HepG2 (cell line): ENCODE results near the gene PDZD4. TPM values are rescaled to one million over a fixed set of nuclear protein-coding genes. Genes with fewer than 3 reads are reported as not detected.

Experiments
- ATAC-seq: fragments of 200-7000 bp; cut with Tn5 transposase; 3 replicates; pipeline ENCODE4 v1.9.1; 2020; ENCODE audit warnings: mild to moderate bottlenecking, moderate library complexity
- BruUV-seq: library from RNA; stranded (reverse); fragments of 400-500 nt; replicated peaks from 2 replicates; lab custom pipeline; 2021; lab: Mats Ljungman, UMichigan
- CTCF ChIA-PET: fragments of 300-600 bp; formaldehyde crosslinking; extraction: SDS; loops from one replicate; lab custom pipeline; 2021; ENCODE audit warnings: low total read pairs, inconsistent platforms, low intra/inter-chr PET ratio; lab: Yijun Ruan, JAX
- POLR2A ChIA-PET: fragments of 350-600 bp; sonication (Branson Sonifier 250); formaldehyde crosslinking; loops from one replicate; lab custom pipeline; 2020; ENCODE audit warnings: antibody characterized with exemption, inconsistent platforms; lab: Yijun Ruan, JAX
- DNase-seq: peaks from one replicate; pipeline ENCODE4 v3.0.0-alpha.2; 2015; ENCODE audit warnings: low spot score
- FAIRE-seq: peaks from 3 replicates; lab custom pipeline; 2011; peaks lifted over from hg19 to GRCh38; lab: Jason Lieb, UNC
- H2AFZ ChIP-seq: one replicate; pipeline ENCODE4 v1.6.1; 2011; ENCODE audit warnings: low read length, inconsistent platforms
- H3K27ac ChIP-seq: fragments of 300-600 bp; 3 replicates; pipeline ENCODE4 v1.8.0; 2011; ENCODE audit warnings: mixed run types, mild to moderate bottlenecking, mixed read lengths, low read length, inconsistent platforms; ENCODE audit not compliant: insufficient read depth; ENCODE audit errors: extremely low read length
- H3K27me3 ChIP-seq, 2 experiments: fragments of 200-600 bp in 1 of 2; 2 replicates in 1 of 2; 3 replicates in 1 of 2; pipeline versions ENCODE4 v1.6.0 to v1.8.0; 2011; ENCODE audit warnings: low read length in 2 of 2, mild to moderate bottlenecking in 2 of 2, moderate library complexity in 2 of 2, inconsistent platforms in 1 of 2; ENCODE audit not compliant: insufficient read depth in 2 of 2, control insufficient read depth in 1 of 2
- H3K36me3 ChIP-seq, 2 experiments: fragments of 200-600 bp in 1 of 2; replicated peaks in 1 of 2; 2 replicates in 1 of 2; 3 replicates in 1 of 2; pipeline versions ENCODE4 v1.5.1 to v1.8.0; 2011; ENCODE audit warnings: low read length in 2 of 2, inconsistent platforms in 1 of 2; ENCODE audit not compliant: insufficient read depth in 2 of 2, control insufficient read depth in 1 of 2
- H3K4me1 ChIP-seq: 2 replicates; pipeline ENCODE4 v1.5.1; 2012; ENCODE audit warnings: low read length, inconsistent platforms; ENCODE audit not compliant: insufficient read depth
- H3K4me2 ChIP-seq: 2 replicates; pipeline ENCODE4 v1.6.0; 2011; ENCODE audit warnings: low read depth, low read length, inconsistent platforms
- H3K4me3 ChIP-seq, 3 experiments: fragments of 200-600 bp in 1 of 3; sonication (generic), shearing (Covaris generic) in 1 of 3; replicated peaks in 1 of 3; 2 replicates each; pipeline ENCODE4 v1.5.1; 2011 to 2016; ENCODE audit warnings: low read length in 3 of 3, inconsistent platforms in 2 of 3, low read depth in 2 of 3, mild to moderate bottlenecking in 2 of 3, control low read depth in 1 of 3, mixed read lengths in 1 of 3; ENCODE audit not compliant: insufficient read depth in 1 of 3
- H3K79me2 ChIP-seq: one replicate; pipeline ENCODE4 v1.6.1; 2011; ENCODE audit warnings: low read length, inconsistent platforms; ENCODE audit not compliant: insufficient read depth
- H3K9ac ChIP-seq: 2 replicates; pipeline ENCODE4 v1.6.0; 2011; ENCODE audit warnings: mild to moderate bottlenecking, low read depth, low read length, inconsistent platforms; ENCODE audit not compliant: insufficient read depth
- H3K9me3 ChIP-seq: 2 replicates; pipeline ENCODE4 v1.5.1; 2012; ENCODE audit warnings: mild to moderate bottlenecking, low read length
- H4K20me1 ChIP-seq: 2 replicates; pipeline ENCODE4 v1.6.0; 2011; ENCODE audit warnings: inconsistent platforms, mild to moderate bottlenecking, low read length, moderate library complexity; ENCODE audit not compliant: insufficient read depth
- ASH2L ChIP-seq: fragments of 300-600, 200-600 bp; sonication (generic); IDR thresholded peaks from 2 replicates; pipeline ENCODE4 v1.7.0; 2017; ENCODE audit warnings: low read depth, mild to moderate bottlenecking, moderate library complexity, mixed read lengths, low read length; ENCODE audit not compliant: insufficient read length
- MNT ChIP-seq: fragments of 450-650 bp; IDR thresholded peaks from 2 replicates; pipeline ENCODE4 v1.6.1; 2016
- NR3C1 ChIP-seq: sonication (generic); formaldehyde crosslinking; IDR thresholded peaks from 2 replicates; pipeline ENCODE4 v1.4.0; 2020; ENCODE audit warnings: missing genetic modification reagents
- POLR2AphosphoS2 ChIP-seq: IDR thresholded peaks from 2 replicates; pipeline ENCODE4 v1.6.1; 2011; ENCODE audit warnings: low read depth, low read length, improper control_type of control experiment
- ZBTB44 ChIP-seq: sonication (generic); formaldehyde crosslinking; IDR thresholded peaks from 2 replicates; pipeline ENCODE4 v1.4.0; 2020; ENCODE audit warnings: missing genetic modification reagents
- ZNF382 ChIP-seq: sonication (generic); formaldehyde crosslinking; IDR thresholded peaks from 2 replicates; pipeline ENCODE4 v1.5.0; 2020; ENCODE audit warnings: missing genetic modification reagents, mild to moderate bottlenecking, borderline replicate concordance
- ZNF749 ChIP-seq: sonication (generic); formaldehyde crosslinking; IDR thresholded peaks from 2 replicates; pipeline ENCODE4 v1.8.0; 2022; ENCODE audit warnings: mild to moderate bottlenecking, missing genetic modification reagents, moderate library complexity, borderline replicate concordance
- WGBS: methylation state at CpG from one replicate; pipeline ENCODE4 v1.1.6; 2017; ENCODE audit warnings: low lambda C conversion rate; 5-methylcytosine and 5-hydroxymethylcytosine counted together
- in situ Hi-C: cut with HindIII; loops from 2 replicates; pipeline ENCODE4 v1.10.0; 2017; ENCODE audit warnings: low pct_unique_long_range_greater_than_20kb; ENCODE audit not compliant: extremely low pct_ligation_motif_present
- intact Hi-C: fragments of 100-400 bp; cut with micrococcal nuclease; formaldehyde crosslinking; loops from one replicate; pipeline ENCODE4 v1.10.0; 2022; ENCODE audit not compliant: unreplicated experiment
- polyA plus RNA-seq, 8 experiments: library from polyadenylated mRNA; depleted of rRNA in 3 of 8; stranded (reverse) in 7 of 8; unstranded in 1 of 8; fragments of >200 nt; fragmentation: Illumina TruSeq in 4 of 8; extraction: Trizol in 4 of 8; gene quantifications; 2 replicates each; pipeline versions ENCODE4 v1.2.1 to v1.2.3, GENCODE V29; 2011 to 2016; ENCODE audit warnings: low read depth in 4 of 8, missing spikeins in 1 of 8, mixed read lengths in 1 of 8; ENCODE audit not compliant: insufficient read depth in 1 of 8
- total RNA-seq, 5 experiments: library from RNA; depleted of rRNA; stranded (reverse); fragments of >200 nt; fragmentation: Illumina TruSeq; extraction: Trizol; gene quantifications; 2 replicates each; pipeline ENCODE4 v1.2.3, GENCODE V29; 2016; ENCODE audit warnings: low read depth in 1 of 5
- TF ChIP-seq, protein P1 (sequence below): sonication (generic); formaldehyde crosslinking; IDR thresholded peaks from 2 replicates; pipeline ENCODE4 v1.8.0; 2022; ENCODE audit warnings: mild to moderate bottlenecking, missing genetic modification reagents; ENCODE audit not compliant: insufficient replicate concordance
- TF ChIP-seq, protein P2 (sequence below): sonication (generic); formaldehyde crosslinking; IDR thresholded peaks from 2 replicates; pipeline ENCODE4 v1.5.1; 2020; ENCODE audit warnings: missing genetic modification reagents, mild to moderate bottlenecking, borderline replicate concordance

Gene PDZD4
- total and polyA plus RNA-seq, 2 of the 13 experiments (the other 11 are each of a cell fraction or from before 2014, with no cell fraction given) = not detected

- Histone ChIP-seq H3K27me3 (peaks cover 3 to 34% of the 10 kb centered on the region in 2 experiments; a peak in 3 of 5 replicates), H3K9me3 (no peaks in the 10 kb centered on the region), H3K27ac (no peak overlapping the region), H3K4me1 (no peaks in the 10 kb centered on the region), H2AFZ (no peak overlapping the region), H3K9ac (no peak overlapping the region), H3K36me3 (no peaks in the 10 kb centered on the region), H3K4me3 (no peak overlapping the region), H3K4me2 (no peak overlapping the region), H3K79me2 (no peaks in the 10 kb centered on the region), H4K20me1 (no peaks in the 10 kb centered on the region)
- TF ChIP-seq ASH2L = no peak
- TF ChIP-seq MNT = peak; percentile 37
- intact Hi-C loops (no loop called here), in situ Hi-C loops (no loop called here)
- ATAC-seq (no peak), DNase-seq (no peak), FAIRE-seq (no peak)
- CTCF ChIA-PET = no interaction called here
- POLR2A ChIA-PET = interaction anchor here (0.6 to 1.2 kb wide), 2 partner anchors 12 to 163 kb away, joined by 3 to 4 read pairs; partner anchors contain the start of genes IDH3G and SSR4
- no TSS peak for BruUV-seq
- 70% methylated on average over 2 of the region's 28 CpGs for WGBS
These were observed 23.3 kb downstream of the PDZD4 start for GRCh38 chrX:153806999-153807575.

GRCh38 chrX:153805436-153805835 lies 24.9 kb downstream of the PDZD4 start:
- H3K9ac ChIP-seq = no peak overlapping the region
- intact Hi-C loops (no loop called here), in situ Hi-C loops (no loop called here)
- DNase-seq (no peak), FAIRE-seq (no peak), ATAC-seq (no peak)
- peaks cover 3 to 31% of the 10 kb centered on the region in 2 experiments; a peak in 3 of 5 replicates for H3K27me3 ChIP-seq
- no peaks in the 10 kb centered on the region for H3K79me2 ChIP-seq
- H2AFZ ChIP-seq = no peak overlapping the region
- POLR2A ChIA-PET = no interaction called here
- CTCF ChIA-PET = no interaction called here
- no CpG with 5 or more reads among the region's 13 CpGs for WGBS
- no peaks in the 10 kb centered on the region for H4K20me1 ChIP-seq
- no peak overlapping the region for H3K4me3 ChIP-seq
- no TSS peak for BruUV-seq
- H3K4me1 ChIP-seq = no peaks in the 10 kb centered on the region
- no peaks in the 10 kb centered on the region for H3K9me3 ChIP-seq
- no peak overlapping the region for H3K27ac ChIP-seq
- TF ChIP-seq POLR2AphosphoS2 (no peak), ZBTB44 (CRISPR knock-in tag) (no peak), ZNF749 (CRISPR knock-in tag) (no peak), ZNF382 (no peak), NR3C1 (no peak)
- TF ChIP-seq, protein P1, sequence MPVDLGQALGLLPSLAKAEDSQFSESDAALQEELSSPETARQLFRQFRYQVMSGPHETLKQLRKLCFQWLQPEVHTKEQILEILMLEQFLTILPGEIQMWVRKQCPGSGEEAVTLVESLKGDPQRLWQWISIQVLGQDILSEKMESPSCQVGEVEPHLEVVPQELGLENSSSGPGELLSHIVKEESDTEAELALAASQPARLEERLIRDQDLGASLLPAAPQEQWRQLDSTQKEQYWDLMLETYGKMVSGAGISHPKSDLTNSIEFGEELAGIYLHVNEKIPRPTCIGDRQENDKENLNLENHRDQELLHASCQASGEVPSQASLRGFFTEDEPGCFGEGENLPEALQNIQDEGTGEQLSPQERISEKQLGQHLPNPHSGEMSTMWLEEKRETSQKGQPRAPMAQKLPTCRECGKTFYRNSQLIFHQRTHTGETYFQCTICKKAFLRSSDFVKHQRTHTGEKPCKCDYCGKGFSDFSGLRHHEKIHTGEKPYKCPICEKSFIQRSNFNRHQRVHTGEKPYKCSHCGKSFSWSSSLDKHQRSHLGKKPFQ (CRISPR knock-in tag) = no peak
- TF ChIP-seq, protein P2, sequence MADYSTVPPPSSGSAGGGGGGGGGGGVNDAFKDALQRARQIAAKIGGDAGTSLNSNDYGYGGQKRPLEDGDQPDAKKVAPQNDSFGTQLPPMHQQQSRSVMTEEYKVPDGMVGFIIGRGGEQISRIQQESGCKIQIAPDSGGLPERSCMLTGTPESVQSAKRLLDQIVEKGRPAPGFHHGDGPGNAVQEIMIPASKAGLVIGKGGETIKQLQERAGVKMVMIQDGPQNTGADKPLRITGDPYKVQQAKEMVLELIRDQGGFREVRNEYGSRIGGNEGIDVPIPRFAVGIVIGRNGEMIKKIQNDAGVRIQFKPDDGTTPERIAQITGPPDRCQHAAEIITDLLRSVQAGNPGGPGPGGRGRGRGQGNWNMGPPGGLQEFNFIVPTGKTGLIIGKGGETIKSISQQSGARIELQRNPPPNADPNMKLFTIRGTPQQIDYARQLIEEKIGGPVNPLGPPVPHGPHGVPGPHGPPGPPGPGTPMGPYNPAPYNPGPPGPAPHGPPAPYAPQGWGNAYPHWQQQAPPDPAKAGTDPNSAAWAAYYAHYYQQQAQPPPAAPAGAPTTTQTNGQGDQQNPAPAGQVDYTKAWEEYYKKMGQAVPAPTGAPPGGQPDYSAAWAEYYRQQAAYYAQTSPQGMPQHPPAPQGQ (CRISPR knock-in tag) = no peak
- no peak overlapping the region for H3K4me2 ChIP-seq
- H3K36me3 ChIP-seq = no peaks in the 10 kb centered on the region
